ENCODE measurements around the gene MPEG1. TPM values are rescaled to one million over a fixed set of nuclear protein-coding genes. Genes with fewer than 3 reads are reported as not detected.

The MPEG1 gene
- total and polyA plus RNA-seq, 2 of the 13 experiments (the other 11 are each of a cell fraction or from before 2014, with no cell fraction given) = not detected

DNA sequence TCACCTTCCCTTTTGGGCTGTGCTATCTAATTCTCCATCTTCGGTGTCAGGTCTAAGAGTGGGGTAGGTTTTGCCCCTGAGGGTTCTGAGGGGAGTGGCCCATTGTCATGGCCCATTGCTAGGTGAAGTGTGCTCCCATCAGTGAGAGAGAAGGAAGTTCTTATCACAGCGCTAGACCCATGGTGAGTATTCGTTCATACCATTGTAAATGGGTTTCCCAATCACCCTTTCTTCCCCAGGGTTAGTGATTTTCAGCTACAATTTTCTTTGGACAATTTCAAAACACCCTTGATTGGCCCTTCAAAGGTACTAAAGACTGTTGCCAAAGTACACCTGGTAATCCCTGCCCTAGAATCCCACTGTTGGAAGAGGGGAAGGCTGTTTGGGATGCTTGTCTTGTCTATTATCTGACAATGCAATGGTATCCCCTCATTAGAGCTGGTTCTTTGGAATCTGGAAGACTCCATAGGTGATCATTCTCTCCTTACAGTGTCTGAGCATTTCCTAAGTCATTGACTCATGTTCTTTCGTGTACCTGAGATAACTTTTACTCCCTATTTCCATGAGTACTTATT, 20.2 kb downstream of the MPEG1 start:
- ChIA-PET POLR2A (no interaction called here), CTCF (ENCODE audit: low intra/inter-chr PET ratio, low total read pairs) (no interaction called here)
- no peak for FAIRE-seq
- H3K79me2 ChIP-seq (ENCODE audit: insufficient read depth, low read length) = no peaks in the 10 kb centered on the region
- 97% methylated on average over 4 of the region's 4 CpGs for WGBS (ENCODE audit: low lambda C conversion rate)
- no peaks in the 10 kb centered on the region for H3K9me3 ChIP-seq (ENCODE audit: low read length)
- intact Hi-C loops (cut with micrococcal nuclease; ENCODE audit: unreplicated experiment) = no loop called here
- H3K27ac ChIP-seq (ENCODE audit: extremely low read length, insufficient read depth, low read length) = no peak overlapping the region
- no peak for ATAC-seq
- BruUV-seq (replicated peaks) = no TSS peak
- peaks cover 7% of the 10 kb centered on the region in 2 experiments; a peak in 2 of 5 replicates for H3K36me3 ChIP-seq (replicated peaks in 1 of 2; ENCODE audit: control insufficient read depth in 1 of 2, insufficient read depth in 2 of 2, low read length in 2 of 2)
- H4K20me1 ChIP-seq (ENCODE audit: insufficient read depth, low read length) = no peaks in the 10 kb centered on the region
- no peaks in the 10 kb centered on the region for H3K27me3 ChIP-seq (ENCODE audit: control insufficient read depth in 1 of 2, insufficient read depth in 2 of 2, low read length in 2 of 2)
- H3K4me1 ChIP-seq (ENCODE audit: insufficient read depth, low read length) = peaks cover 18% of the 10 kb centered on the region
- in situ Hi-C loops (cut with HindIII; ENCODE audit: extremely low pct_ligation_motif_present, low pct_unique_long_range_greater_than_20kb) = loop anchor here (25.0 kb wide), 1 partner anchor 495 kb away; no protein-coding TSS in a partner anchor
- no peak overlapping the region for H3K9ac ChIP-seq (ENCODE audit: insufficient read depth, low read depth, low read length)
- H3K4me3 ChIP-seq (replicated peaks in 1 of 3; ENCODE audit: insufficient read depth in 1 of 3, low read depth in 2 of 3, low read length in 3 of 3) = no peak overlapping the region
- no peak for DNase-seq (ENCODE audit: low spot score)
- H3K4me2 ChIP-seq (ENCODE audit: low read depth, low read length) = no peak overlapping the region
- TF ChIP-seq RXRB (CRISPR knock-in tag; IDR thresholded peaks at IDR 0.05; ENCODE audit: borderline replicate concordance) (no peak), ZNF589 (CRISPR knock-in tag; conservative IDR thresholded peaks at IDR 0.05) (no peak), MED1 (CRISPR knock-in tag; IDR thresholded peaks at IDR 0.05) (no peak), MIER3 (CRISPR knock-in tag; IDR thresholded peaks at IDR 0.05; ENCODE audit: borderline replicate concordance) (no peak), ZNF652 (CRISPR knock-in tag; IDR thresholded peaks at IDR 0.05; ENCODE audit: borderline replicate concordance, low read depth) (no peak), NFYC (CRISPR knock-in tag; IDR thresholded peaks at IDR 0.05) (no peak), NCOR1 (IDR thresholded peaks at IDR 0.05; ENCODE audit: borderline replicate concordance, low read length) (no peak), ELF4 (CRISPR knock-in tag; IDR thresholded peaks at IDR 0.05; ENCODE audit: borderline replicate concordance) (no peak), KAT8 (CRISPR knock-in tag; IDR thresholded peaks at IDR 0.05) (no peak), ZIK1 (CRISPR knock-in tag; IDR thresholded peaks at IDR 0.05; ENCODE audit: borderline replicate concordance, low read depth) (no peak), HNF4A (CRISPR knock-in tag; IDR thresholded peaks at IDR 0.05) (no peak), MZF1 (CRISPR knock-in tag; IDR thresholded peaks at IDR 0.05; ENCODE audit: borderline replicate concordance) (no peak), SIN3B (IDR thresholded peaks at IDR 0.05; ENCODE audit: low read length) (no peak), ZNF136 (CRISPR knock-in tag; IDR thresholded peaks at IDR 0.05; ENCODE audit: low read depth) (no peak), NFRKB (IDR thresholded peaks at IDR 0.05) (no peak), REXO4 (CRISPR knock-in tag; IDR thresholded peaks at IDR 0.05; ENCODE audit: borderline replicate concordance) (no peak), ZNF431 (CRISPR knock-in tag; IDR thresholded peaks at IDR 0.05; ENCODE audit: borderline replicate concordance, low read depth) (no peak)
- TF ChIP-seq, protein P1, sequence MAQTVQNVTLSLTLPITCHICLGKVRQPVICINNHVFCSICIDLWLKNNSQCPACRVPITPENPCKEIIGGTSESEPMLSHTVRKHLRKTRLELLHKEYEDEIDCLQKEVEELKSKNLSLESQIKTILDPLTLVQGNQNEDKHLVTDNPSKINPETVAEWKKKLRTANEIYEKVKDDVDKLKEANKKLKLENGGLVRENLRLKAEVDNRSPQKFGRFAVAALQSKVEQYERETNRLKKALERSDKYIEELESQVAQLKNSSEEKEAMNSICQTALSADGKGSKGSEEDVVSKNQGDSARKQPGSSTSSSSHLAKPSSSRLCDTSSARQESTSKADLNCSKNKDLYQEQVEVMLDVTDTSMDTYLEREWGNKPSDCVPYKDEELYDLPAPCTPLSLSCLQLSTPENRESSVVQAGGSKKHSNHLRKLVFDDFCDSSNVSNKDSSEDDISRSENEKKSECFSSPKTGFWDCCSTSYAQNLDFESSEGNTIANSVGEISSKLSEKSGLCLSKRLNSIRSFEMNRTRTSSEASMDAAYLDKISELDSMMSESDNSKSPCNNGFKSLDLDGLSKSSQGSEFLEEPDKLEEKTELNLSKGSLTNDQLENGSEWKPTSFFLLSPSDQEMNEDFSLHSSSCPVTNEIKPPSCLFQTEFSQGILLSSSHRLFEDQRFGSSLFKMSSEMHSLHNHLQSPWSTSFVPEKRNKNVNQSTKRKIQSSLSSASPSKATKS (CRISPR knock-in tag; IDR thresholded peaks at IDR 0.05) = no peak
- TF ChIP-seq, protein P2, sequence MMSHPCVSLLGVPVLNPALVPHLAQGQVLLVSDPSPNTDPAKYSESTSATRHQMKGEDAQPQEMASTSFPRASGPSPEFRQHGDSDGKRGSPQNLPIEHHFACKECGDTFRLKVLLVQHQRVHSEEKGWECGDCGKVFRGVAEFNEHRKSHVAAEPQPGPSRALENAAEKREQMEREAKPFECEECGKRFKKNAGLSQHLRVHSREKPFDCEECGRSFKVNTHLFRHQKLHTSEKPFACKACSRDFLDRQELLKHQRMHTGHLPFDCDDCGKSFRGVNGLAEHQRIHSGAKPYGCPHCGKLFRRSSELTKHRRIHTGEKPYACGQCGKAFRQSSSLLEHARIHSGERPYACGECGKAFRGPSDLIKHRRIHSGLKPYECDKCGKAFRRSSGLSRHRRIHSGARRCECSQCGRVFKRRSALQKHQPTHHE (CRISPR knock-in tag; IDR thresholded peaks at IDR 0.05; ENCODE audit: borderline replicate concordance) = no peak
- TF ChIP-seq, protein P3, sequence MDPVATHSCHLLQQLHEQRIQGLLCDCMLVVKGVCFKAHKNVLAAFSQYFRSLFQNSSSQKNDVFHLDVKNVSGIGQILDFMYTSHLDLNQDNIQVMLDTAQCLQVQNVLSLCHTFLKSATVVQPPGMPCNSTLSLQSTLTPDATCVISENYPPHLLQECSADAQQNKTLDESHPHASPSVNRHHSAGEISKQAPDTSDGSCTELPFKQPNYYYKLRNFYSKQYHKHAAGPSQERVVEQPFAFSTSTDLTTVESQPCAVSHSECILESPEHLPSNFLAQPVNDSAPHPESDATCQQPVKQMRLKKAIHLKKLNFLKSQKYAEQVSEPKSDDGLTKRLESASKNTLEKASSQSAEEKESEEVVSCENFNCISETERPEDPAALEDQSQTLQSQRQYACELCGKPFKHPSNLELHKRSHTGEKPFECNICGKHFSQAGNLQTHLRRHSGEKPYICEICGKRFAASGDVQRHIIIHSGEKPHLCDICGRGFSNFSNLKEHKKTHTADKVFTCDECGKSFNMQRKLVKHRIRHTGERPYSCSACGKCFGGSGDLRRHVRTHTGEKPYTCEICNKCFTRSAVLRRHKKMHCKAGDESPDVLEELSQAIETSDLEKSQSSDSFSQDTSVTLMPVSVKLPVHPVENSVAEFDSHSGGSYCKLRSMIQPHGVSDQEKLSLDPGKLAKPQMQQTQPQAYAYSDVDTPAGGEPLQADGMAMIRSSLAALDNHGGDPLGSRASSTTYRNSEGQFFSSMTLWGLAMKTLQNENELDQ (CRISPR knock-in tag; IDR thresholded peaks at IDR 0.05; ENCODE audit: borderline replicate concordance) = no peak
- no peak overlapping the region for H2AFZ ChIP-seq (ENCODE audit: low read length)

All from HepG2 (cell line).